Gastroesophageal sphincter (tissue), 4 donors: Measurements from ENCODE around the gene NOVA1. TPM values are rescaled to one million over a fixed set of nuclear protein-coding genes. Genes with fewer than 3 reads are reported as not detected.

Source experiments
- ATAC-seq: fragments of 150-250 bp; one replicate; pipeline ENCODE4 v1.9.1; 2016; ENCODE audit warnings: mild to moderate bottlenecking, moderate library complexity
- H3K27ac ChIP-seq, 4 donors: fragments of 200-600 bp; sonication (generic) in 3 of 4; 1 replicate in 3 of 4; 2 replicates in 1 of 4; pipeline ENCODE4 v1.5.1; 2016 to 2019
- H3K27me3 ChIP-seq: fragments of 200-600 bp; sonication (generic); one replicate; pipeline ENCODE4 v1.5.1; 2019
- H3K36me3 ChIP-seq, 2 donors: fragments of 200-600 bp; sonication (generic); one replicate each; pipeline ENCODE4 v1.5.1; 2019; ENCODE audit warnings: control low read depth in 1 of 2
- H3K4me1 ChIP-seq, 3 donors: fragments of 200-600 bp; sonication (generic); 1 replicate in 2 of 3; 2 replicates in 1 of 3; pipeline ENCODE4 v1.5.1; 2016 to 2019; ENCODE audit warnings: control low read depth in 2 of 3
- H3K4me3 ChIP-seq, 2 donors: fragments of 200-600 bp; sonication (generic); one replicate each; pipeline ENCODE4 v1.5.1; 2019; ENCODE audit warnings: mild to moderate bottlenecking in 1 of 2, moderate library complexity in 1 of 2
- H3K9me3 ChIP-seq, 3 donors: fragments of 200-600 bp; sonication (generic); one replicate each; pipeline ENCODE4 v1.5.1; 2017 to 2019; ENCODE audit warnings: control low read depth in 2 of 3
- EP300 ChIP-seq: sonication (generic); formaldehyde crosslinking; IDR thresholded peaks from one replicate; pipeline ENCODE4 v1.6.1; 2017; ENCODE audit warnings: antibody characterized with exemption, mild to moderate bottlenecking
- POLR2A ChIP-seq, 2 donors: fragments of 450-650 bp; IDR thresholded peaks; one replicate each; pipeline ENCODE4 v1.6.1; 2017; ENCODE audit warnings: antibody characterized with exemption in 2 of 2, mild to moderate bottlenecking in 2 of 2, moderate library complexity in 1 of 2
- POLR2AphosphoS5 ChIP-seq: sonication (generic); formaldehyde crosslinking; IDR thresholded peaks from one replicate; pipeline ENCODE4 v1.6.1; 2017; ENCODE audit warnings: antibody characterized with exemption
- WGBS, 2 donors: methylation state at CpG; one replicate each; pipeline ENCODE4 v1.1.5; 2018; ENCODE audit warnings: low coverage in 1 of 2; 5-methylcytosine and 5-hydroxymethylcytosine counted together
- total RNA-seq, 4 donors: library from RNA; depleted of rRNA; stranded (reverse); fragments of >200 nt; gene quantifications; one replicate each; pipeline ENCODE4 v1.1.0, GENCODE V29; 2016
- TF ChIP-seq, protein P1 (sequence below), 4 experiments: fragments of 200-600 bp in 2 of 4; fragments of 450-650 bp in 2 of 4; sonication (generic) in 1 of 4; IDR thresholded peaks; one replicate each; pipeline ENCODE4 v1.5.1; 2017 to 2019; ENCODE audit warnings: antibody characterized with exemption in 4 of 4, mild to moderate bottlenecking in 2 of 4, moderate library complexity in 2 of 4

The NOVA1 gene
- total RNA-seq, 4 donors from 2014 or later: 7.0 to 18.2 (median 12.9) TPM

DNA sequence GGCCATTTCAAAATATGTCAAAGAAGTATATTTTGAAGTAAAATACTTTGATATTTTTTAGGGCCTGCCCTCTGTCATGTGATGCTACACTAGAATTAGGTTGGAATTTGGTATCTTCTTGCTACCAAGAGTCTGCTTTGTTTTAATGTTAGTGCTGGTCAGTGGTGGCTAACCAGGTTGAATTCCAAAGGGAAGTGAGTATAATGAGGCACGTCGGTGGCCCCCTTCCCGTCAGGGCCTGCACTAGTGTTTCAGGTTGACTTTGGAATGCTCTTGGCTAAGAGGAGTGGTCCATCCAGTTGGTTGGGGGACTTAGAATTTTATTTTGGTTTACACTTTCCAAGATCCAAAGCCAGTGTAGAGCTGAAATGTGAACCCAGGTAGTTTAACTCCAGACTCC is 185.4 kb downstream of the NOVA1 start:
- WGBS, 2 donors: 87 to 92% methylated on average over 3 of the region's 3 CpGs
- H3K36me3 ChIP-seq: no peaks in the 10 kb centered on the region

DNA sequence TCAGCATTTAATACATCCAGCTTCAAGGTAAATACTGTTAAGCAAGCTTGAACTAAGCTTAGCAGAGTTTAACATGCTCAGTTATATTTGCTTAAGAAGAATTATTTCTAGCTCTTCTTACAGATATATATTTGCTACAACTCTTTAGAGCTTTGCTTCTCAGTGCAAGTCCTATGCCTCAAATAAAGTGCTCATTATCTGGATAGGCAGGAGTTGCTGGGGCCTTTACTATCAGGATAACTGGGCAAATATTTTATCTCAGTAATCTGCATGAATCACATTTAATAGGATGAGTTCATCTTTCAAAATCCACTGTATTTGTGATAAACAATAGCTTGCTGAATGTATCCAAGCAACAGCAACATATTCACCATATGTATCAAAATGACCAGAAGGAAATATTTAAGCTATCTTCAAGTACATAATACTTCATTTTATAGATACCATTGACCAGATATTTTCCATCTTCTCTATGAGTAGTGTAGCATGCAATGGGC is 187.6 kb downstream of the NOVA1 start:
- ATAC-seq: no peak
- H3K4me3 ChIP-seq: no peak overlapping the region
- no peak for TF ChIP-seq POLR2A (IDR thresholded peaks at IDR 0.05)
- no peak for TF ChIP-seq POLR2AphosphoS5
- TF ChIP-seq, protein P1, sequence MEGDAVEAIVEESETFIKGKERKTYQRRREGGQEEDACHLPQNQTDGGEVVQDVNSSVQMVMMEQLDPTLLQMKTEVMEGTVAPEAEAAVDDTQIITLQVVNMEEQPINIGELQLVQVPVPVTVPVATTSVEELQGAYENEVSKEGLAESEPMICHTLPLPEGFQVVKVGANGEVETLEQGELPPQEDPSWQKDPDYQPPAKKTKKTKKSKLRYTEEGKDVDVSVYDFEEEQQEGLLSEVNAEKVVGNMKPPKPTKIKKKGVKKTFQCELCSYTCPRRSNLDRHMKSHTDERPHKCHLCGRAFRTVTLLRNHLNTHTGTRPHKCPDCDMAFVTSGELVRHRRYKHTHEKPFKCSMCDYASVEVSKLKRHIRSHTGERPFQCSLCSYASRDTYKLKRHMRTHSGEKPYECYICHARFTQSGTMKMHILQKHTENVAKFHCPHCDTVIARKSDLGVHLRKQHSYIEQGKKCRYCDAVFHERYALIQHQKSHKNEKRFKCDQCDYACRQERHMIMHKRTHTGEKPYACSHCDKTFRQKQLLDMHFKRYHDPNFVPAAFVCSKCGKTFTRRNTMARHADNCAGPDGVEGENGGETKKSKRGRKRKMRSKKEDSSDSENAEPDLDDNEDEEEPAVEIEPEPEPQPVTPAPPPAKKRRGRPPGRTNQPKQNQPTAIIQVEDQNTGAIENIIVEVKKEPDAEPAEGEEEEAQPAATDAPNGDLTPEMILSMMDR (IDR thresholded peaks at IDR 0.05): no peak
- no peak for TF ChIP-seq EP300
- H3K4me1 ChIP-seq: no peaks in the 10 kb centered on the region
- no peaks in the 10 kb centered on the region for H3K27me3 ChIP-seq
- H3K27ac ChIP-seq: no peak overlapping the region
- H3K9me3 ChIP-seq: no peaks in the 10 kb centered on the region
- H3K36me3 ChIP-seq: no peaks in the 10 kb centered on the region

More for the DNA sequence above, 185.4 kb downstream of the NOVA1 start:
- ATAC-seq: no peak
- Histone ChIP-seq H3K27ac (no peak overlapping the region), H3K9me3 (no peaks in the 10 kb centered on the region), H3K4me3 (no peak overlapping the region), H3K27me3 (no peaks in the 10 kb centered on the region), H3K4me1 (no peaks in the 10 kb centered on the region)
- TF ChIP-seq EP300 (no peak), POLR2A (IDR thresholded peaks at IDR 0.05) (no peak), POLR2AphosphoS5 (no peak)
- TF ChIP-seq, protein P1 (IDR thresholded peaks at IDR 0.05): no peak

DNA sequence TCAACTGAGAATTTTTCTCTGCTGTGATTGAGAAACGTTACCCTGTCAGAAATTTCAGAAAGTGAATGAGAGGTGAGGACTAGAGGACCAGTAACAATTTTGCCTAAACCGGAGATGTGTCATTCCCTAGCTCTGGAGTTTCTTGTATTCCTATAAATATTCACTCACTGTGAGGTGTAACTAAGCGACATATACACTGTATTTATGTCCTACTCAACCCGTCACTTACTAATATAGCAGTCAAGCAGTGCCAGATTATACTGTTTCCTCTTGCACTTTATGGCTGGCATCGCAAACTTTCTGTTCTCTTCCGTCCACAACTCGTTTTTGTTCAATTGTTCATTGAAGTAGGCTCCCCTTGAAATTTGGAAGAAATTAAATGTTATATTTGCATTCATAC is 192.9 kb downstream of the NOVA1 start:
- Histone ChIP-seq H3K27me3 (no peaks in the 10 kb centered on the region), H3K4me3 (no peak overlapping the region), H3K36me3 (no peaks in the 10 kb centered on the region), H3K4me1 (no peaks in the 10 kb centered on the region), H3K9me3 (no peaks in the 10 kb centered on the region), H3K27ac (no peak overlapping the region)
- no peak for ATAC-seq
- 79 to 87% methylated on average over 6 to 7 of the region's 7 CpGs for WGBS, 2 donors
- TF ChIP-seq, protein P1 (IDR thresholded peaks at IDR 0.05): no peak
- TF ChIP-seq POLR2AphosphoS5: no peak
- TF ChIP-seq EP300: no peak
- TF ChIP-seq POLR2A (IDR thresholded peaks at IDR 0.05): no peak

DNA sequence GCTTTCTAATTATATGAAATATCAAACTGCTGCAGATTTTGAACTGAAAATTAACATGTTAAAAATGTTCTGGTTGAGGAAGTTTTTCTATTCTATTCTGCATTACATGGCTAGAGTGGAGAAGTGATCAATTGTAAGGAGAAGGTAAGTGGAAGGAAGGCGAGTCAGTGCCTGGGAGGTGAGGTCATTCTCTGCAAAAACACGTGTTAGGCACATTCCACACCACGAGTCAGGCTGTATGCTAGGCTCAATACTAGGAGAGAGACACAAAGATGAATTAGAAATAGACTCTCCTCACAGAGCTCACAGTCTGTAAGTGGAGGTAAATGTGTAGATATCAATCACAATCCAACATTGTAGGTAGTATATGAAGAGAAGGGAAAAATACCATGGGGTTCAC is 194.1 kb downstream of the NOVA1 start:
- 48 to 57% methylated on average over 3 of the region's 3 CpGs for WGBS, 2 donors
- no peak for ATAC-seq
- Histone ChIP-seq H3K4me3 (no peak overlapping the region), H3K9me3 (no peaks in the 10 kb centered on the region), H3K36me3 (no peaks in the 10 kb centered on the region), H3K27me3 (no peaks in the 10 kb centered on the region), H3K27ac (no peak overlapping the region), H3K4me1 (no peaks in the 10 kb centered on the region)
- TF ChIP-seq EP300 (no peak), POLR2AphosphoS5 (no peak), POLR2A (IDR thresholded peaks at IDR 0.05) (no peak)
- TF ChIP-seq, protein P1 (IDR thresholded peaks at IDR 0.05): no peak

DNA sequence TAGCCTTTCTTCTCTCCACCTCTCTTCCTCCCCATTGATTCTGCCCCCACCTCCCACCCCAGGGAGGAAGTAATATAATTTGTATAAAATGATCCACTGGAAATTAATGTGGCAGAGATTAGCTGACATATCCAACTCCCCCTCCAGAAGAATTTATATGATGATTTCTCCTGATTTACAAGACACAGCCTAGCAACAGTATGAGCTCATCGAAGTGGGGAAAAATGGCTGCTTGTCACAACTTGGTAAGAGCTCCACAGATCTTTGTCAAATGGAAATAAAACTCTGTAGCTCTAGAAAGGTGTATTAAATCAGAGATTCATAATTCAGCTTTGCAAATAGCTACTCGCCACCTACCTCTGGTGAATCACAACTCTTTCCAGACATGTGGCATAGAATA is 195.7 kb downstream of the NOVA1 start:
- no peak for ATAC-seq
- Histone ChIP-seq H3K27me3 (no peaks in the 10 kb centered on the region), H3K4me3 (no peak overlapping the region), H3K36me3 (no peaks in the 10 kb centered on the region), H3K9me3 (no peaks in the 10 kb centered on the region), H3K4me1 (no peaks in the 10 kb centered on the region), H3K27ac (no peak overlapping the region)
- TF ChIP-seq POLR2AphosphoS5 (no peak), POLR2A (IDR thresholded peaks at IDR 0.05) (no peak), EP300 (no peak)
- TF ChIP-seq, protein P1 (IDR thresholded peaks at IDR 0.05): no peak
- 90 to 92% methylated on average over 1 to 2 of the region's 2 CpGs for WGBS, 2 donors
